Retinal pigment epithelial cell (primary cell): Measurements from ENCODE around the gene TMEM86B.

ENCODE experiments used
- DNase-seq: peaks from one replicate; pipeline ENCODE4 v3.0.0-alpha.2; 2010; ENCODE audit warnings: low read depth
- H3K4me3 ChIP-seq: 2 replicates; pipeline ENCODE4 v1.5.1; 2011; ENCODE audit warnings: mild to moderate bottlenecking, low read length, control low read depth, moderate library complexity
- TF ChIP-seq, protein P1 (sequence below): conservative IDR thresholded peaks from 2 replicates; pipeline ENCODE4 v1.5.1; 2011; ENCODE audit warnings: low read depth, low read length, control low read depth, inconsistent platforms

Gene TMEM86B

GRCh38 chr19:55228403-55229031, at the start of gene TMEM86B:
TSS of gene TMEM86B (minus strand) at chr19:55228763. CDS start at chr19:55228741, 22 bp downstream.
- H3K4me3 ChIP-seq, result no peak within 1 kb of the TSS
- no peak for DNase-seq
- TF ChIP-seq, protein P1, sequence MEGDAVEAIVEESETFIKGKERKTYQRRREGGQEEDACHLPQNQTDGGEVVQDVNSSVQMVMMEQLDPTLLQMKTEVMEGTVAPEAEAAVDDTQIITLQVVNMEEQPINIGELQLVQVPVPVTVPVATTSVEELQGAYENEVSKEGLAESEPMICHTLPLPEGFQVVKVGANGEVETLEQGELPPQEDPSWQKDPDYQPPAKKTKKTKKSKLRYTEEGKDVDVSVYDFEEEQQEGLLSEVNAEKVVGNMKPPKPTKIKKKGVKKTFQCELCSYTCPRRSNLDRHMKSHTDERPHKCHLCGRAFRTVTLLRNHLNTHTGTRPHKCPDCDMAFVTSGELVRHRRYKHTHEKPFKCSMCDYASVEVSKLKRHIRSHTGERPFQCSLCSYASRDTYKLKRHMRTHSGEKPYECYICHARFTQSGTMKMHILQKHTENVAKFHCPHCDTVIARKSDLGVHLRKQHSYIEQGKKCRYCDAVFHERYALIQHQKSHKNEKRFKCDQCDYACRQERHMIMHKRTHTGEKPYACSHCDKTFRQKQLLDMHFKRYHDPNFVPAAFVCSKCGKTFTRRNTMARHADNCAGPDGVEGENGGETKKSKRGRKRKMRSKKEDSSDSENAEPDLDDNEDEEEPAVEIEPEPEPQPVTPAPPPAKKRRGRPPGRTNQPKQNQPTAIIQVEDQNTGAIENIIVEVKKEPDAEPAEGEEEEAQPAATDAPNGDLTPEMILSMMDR, result no peak

GRCh38 chr19:55277494-55277893, 48.9 kb upstream of the TMEM86B start:
- H3K4me3 ChIP-seq, result no peak overlapping the region
- no peak for DNase-seq
- TF ChIP-seq, protein P1, result no peak

GRCh38 chr19:55276720-55277430, 48.3 kb upstream of the TMEM86B start:
- DNase-seq, result no peak
- TF ChIP-seq, protein P1, result no peak
- no peak overlapping the region for H3K4me3 ChIP-seq

DNA sequence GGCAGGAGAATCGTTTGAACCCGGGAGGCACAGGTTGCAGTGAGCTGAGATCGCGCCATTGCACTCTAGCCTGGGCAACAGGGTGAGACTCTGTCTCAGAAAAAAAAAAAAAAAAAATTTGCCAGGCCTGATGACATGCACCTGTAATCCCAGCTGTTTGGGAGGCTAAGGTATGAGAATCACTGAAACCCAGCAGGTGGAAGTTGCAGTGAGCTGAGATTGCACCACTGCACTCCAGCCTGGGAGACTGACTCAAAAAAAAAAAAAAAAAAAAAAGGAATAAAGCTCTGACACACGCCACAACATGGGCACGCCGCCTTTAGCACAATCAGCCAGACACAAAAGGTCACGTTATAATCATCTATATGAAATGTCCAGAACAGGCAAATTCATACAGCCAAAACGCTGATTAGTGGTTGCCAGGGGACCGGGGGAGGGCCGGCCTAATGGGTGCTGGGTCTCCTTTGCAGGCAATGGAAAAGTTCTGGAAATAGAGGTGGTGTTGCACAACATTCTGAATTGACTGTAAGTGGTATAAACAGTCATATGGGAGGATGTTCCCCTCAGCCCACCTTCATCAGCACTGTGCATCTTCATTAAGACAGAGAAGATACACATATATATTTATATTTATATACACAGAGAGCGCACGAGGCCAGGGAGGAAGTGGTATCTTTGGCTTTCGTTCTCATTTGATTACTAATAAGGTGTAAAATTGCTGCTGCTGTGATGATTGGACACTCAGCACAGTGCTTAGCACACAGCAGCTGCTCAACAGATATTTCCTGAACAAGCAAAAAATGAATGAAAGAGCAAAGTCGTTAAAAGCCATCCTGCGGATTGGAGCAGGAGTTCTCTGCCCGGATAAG, 47.5 kb upstream of the TMEM86B start:
- H3K4me3 ChIP-seq, result no peak overlapping the region
- TF ChIP-seq, protein P1, result no peak
- no peak for DNase-seq

DNA sequence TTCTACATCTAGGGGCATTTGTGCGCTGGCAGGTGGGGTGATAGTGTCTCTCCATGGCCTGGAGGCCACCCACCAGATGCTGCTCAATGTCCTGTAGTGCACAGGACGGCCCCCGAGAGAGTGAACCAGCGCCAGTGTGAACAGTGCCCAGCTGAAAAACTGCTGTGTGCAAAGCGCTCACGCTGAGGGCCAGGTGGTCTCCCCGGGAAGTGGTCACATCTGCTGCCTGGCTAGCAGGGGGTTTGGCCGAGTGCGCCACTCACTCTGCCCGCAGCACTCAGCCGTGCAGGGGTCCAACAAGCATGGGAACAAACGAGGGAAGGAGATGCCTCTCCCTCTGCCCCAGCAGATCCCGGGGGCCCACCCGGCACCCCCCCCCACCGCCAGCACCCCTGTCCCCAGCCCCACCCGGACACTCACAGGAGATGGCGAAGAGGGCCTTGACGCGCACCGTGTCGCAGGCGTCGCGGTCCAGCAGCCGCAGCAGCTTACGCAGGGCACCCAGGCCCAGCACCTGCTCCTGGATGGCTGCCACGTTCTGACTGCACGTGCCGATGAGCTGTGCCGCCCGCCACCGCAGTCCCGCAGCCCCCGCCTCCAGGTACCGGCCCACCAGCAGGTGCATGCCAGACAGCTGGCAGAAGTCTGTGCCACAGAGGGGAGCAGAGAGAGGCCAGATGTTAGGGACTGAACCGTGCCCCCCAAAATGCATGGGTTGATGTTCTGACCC, 45.6 kb upstream of the TMEM86B start:
- no peak for DNase-seq
- no peak overlapping the region for H3K4me3 ChIP-seq
- TF ChIP-seq, protein P1, result no peak

GRCh38 chr19:55272142-55272541, 43.6 kb upstream of the TMEM86B start:
- TF ChIP-seq, protein P1, result no peak
- H3K4me3 ChIP-seq, result no peak overlapping the region
- no peak for DNase-seq
